ENCODE measurements around the gene TMEM129.

TMEM129 gene

DNA sequence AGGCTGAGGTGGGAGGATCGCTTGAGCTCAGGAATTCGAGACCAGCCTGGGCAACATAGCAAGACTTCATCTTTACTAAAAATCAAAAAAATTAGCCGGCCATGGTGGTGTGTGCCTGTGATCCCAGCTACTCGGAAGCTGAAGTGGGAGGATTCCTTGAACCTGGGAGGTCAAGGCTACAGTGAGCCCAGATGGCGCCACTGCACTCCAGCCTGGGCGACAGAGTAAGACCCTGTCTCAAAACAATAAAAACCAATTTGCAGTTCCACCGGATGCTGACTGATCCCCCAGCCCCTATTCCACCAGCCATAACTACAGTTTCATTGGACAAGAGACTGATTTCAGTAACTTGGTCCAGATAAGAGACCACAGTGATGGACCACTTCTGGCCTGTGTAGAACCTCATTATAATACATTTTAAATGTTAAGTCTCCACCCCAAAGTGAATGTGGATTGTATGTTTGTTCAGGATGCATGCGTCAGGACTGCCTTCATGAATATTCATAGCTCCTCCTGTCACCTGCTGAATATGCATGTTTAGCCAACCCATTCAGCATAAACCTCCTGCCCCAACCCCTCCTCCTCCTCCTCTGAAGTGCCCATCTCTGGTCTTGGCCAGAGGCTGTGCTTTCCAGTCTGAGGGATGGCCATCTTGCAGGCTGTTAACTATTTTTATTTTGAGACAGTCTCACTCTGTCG, 6.7 kb downstream of the TMEM129 start:
- no peak overlapping the region for H3K27ac ChIP-seq
- H3K36me3 ChIP-seq (replicated peaks), result peaks cover 6% of the 10 kb centered on the region
- no peaks in the 10 kb centered on the region for H3K27me3 ChIP-seq (replicated peaks)
- TF ChIP-seq, protein P1, sequence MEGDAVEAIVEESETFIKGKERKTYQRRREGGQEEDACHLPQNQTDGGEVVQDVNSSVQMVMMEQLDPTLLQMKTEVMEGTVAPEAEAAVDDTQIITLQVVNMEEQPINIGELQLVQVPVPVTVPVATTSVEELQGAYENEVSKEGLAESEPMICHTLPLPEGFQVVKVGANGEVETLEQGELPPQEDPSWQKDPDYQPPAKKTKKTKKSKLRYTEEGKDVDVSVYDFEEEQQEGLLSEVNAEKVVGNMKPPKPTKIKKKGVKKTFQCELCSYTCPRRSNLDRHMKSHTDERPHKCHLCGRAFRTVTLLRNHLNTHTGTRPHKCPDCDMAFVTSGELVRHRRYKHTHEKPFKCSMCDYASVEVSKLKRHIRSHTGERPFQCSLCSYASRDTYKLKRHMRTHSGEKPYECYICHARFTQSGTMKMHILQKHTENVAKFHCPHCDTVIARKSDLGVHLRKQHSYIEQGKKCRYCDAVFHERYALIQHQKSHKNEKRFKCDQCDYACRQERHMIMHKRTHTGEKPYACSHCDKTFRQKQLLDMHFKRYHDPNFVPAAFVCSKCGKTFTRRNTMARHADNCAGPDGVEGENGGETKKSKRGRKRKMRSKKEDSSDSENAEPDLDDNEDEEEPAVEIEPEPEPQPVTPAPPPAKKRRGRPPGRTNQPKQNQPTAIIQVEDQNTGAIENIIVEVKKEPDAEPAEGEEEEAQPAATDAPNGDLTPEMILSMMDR (IDR thresholded peaks at IDR 0.05; ENCODE audit: low read depth, low read length, missing control alignments), result no peak
- DNase-seq, result no peak
- no peak overlapping the region for H3K4me3 ChIP-seq (ENCODE audit: low read depth, low read length)
- in situ Hi-C loops (cut with HindIII; ENCODE audit: low pct_ligation_motif_present, low sequenced_read_pairs), result no loop called here

GRCh38 chr4:1713003-1713851, 7.9 kb downstream of the TMEM129 start:
- H3K27me3 ChIP-seq (replicated peaks), result no peaks in the 10 kb centered on the region
- peaks cover 6% of the 10 kb centered on the region for H3K36me3 ChIP-seq (replicated peaks)
- peak overlapping the region; percentile 95 for H3K27ac ChIP-seq
- H3K4me3 ChIP-seq (ENCODE audit: low read depth, low read length), result peak overlapping the region; percentile 89
- in situ Hi-C loops (cut with HindIII; ENCODE audit: low pct_ligation_motif_present, low sequenced_read_pairs), result no loop called here
- no peak for DNase-seq
- TF ChIP-seq, protein P1 (IDR thresholded peaks at IDR 0.05; ENCODE audit: low read depth, low read length, missing control alignments), result no peak

DNA sequence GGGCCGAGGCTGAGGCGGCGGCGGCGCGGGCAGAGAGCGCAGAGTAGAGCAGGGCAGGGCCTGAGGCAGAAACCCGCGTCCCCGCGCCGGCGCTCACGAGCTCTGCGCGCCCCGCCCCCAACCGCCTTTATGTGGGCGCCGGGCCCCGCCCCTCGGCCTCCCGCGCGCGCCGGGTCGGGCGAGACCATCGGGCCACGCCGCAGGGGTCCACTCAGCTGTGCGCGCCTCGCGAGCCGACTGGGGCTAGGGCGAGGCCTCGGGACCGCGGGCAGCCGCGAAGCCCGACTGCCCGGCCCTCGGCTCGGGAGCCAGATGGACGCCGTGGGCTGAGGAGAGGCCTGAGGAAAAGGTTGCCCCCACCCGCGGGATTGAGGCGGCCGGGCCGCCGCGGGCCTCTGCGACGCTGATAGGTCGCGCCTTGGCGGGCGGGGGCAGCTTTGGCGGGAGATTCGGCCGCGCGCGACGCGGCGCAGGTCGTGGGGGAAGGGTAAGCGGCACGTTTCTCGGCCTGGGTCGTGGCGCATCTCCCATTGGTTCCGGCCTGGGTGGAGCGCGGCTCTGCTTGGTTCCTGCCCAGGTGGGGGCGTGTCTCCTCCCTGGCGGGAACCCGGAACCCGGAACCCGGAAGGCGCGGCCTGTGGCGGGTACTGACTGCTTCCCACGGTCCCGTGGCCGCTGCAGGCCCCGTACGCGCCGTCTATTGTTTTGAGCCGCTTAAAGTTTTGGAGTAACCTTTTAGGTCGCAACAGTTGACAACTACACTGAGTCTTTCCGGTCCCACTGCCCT, 8.7 kb downstream of the TMEM129 start, which contains the start of gene SLBP:
Gene SLBP, minus strand, starts transcription at position 104 of the 787 bp plus-strand sequence. CDS start 131 bp downstream, outside the sequence.
- DNase-seq, result peak; percentile 80
- peaks cover 6% of the 10 kb centered on the region for H3K36me3 ChIP-seq (replicated peaks)
- peak within 1 kb of the TSS; percentile 89 for H3K4me3 ChIP-seq (ENCODE audit: low read depth, low read length)
- no peaks in the 10 kb centered on the region for H3K27me3 ChIP-seq (replicated peaks)
- H3K27ac ChIP-seq, result peak within 1 kb of the TSS; percentile 95
- TF ChIP-seq, protein P1 (IDR thresholded peaks at IDR 0.05; ENCODE audit: low read depth, low read length, missing control alignments), result no peak
- in situ Hi-C loops (cut with HindIII; ENCODE audit: low pct_ligation_motif_present, low sequenced_read_pairs), result no loop called here

DNA sequence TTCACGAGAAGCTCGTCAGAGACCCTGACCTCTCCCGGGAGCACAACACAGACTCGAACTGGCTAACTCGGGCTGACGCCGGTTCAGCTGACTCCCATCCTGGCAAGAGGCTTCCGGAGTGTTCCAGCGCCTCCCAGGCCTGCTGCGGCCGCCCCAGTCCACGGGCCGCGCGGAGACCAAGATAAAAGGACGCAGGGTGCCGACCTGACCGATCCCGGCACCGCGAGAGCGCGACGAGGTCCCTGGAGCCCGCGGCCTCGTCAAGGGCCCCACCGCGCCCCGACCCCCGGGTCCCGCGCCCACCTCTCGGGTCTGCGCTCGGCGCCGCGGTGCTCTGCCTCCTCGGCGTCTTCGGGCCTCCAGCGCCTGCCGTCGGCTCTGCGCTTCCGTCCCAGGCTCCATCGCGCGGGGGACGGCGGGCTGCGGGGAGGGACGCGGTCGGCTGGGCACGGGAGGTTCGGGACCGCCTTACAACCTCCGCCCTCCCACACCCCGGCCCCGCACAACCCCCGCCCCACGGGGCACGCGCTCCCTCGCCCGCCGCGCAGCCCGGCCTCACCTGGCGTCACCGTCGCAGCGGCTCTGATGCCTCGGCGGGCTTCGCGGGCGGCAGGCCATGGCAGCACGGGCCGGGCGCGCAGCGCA, 9.4 kb downstream of the TMEM129 start:
- in situ Hi-C loops (cut with HindIII; ENCODE audit: low pct_ligation_motif_present, low sequenced_read_pairs), result no loop called here
- peak overlapping the region; percentile 95 for H3K27ac ChIP-seq
- TF ChIP-seq, protein P1 (IDR thresholded peaks at IDR 0.05; ENCODE audit: low read depth, low read length, missing control alignments), result no peak
- peak; percentile 44 for DNase-seq
- peak overlapping the region; percentile 89 for H3K4me3 ChIP-seq (ENCODE audit: low read depth, low read length)
- H3K27me3 ChIP-seq (replicated peaks), result no peaks in the 10 kb centered on the region
- H3K36me3 ChIP-seq (replicated peaks), result peaks cover 7% of the 10 kb centered on the region

DNA sequence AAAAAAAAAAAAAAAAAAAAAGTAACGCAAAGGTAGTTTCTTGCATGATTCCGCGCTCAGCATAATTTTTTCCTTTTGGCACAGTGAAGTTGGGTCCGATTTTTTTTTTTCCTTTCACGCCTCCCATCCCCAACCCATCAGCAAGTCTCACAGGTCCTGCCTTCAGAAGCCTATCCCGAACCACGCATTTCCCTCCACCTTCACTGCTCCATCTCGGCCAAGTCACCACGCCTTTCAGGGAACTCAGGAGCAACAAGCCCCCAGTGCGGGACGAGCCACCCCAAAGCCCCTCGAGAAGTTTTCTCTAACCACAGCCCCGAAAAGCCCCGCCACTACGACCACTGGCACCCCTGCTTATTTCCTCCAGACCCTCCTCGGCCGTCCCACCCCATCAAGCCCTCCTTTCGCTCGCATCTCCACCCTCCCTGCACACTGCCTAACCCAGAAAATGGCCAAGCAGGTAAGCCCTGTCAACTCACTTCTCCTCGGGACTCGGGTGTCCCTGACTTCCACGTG, 10.0 kb downstream of the TMEM129 start:
- no peak for DNase-seq
- TF ChIP-seq, protein P1 (IDR thresholded peaks at IDR 0.05; ENCODE audit: low read depth, low read length, missing control alignments), result no peak
- peak overlapping the region; percentile 89 for H3K4me3 ChIP-seq (ENCODE audit: low read depth, low read length)
- in situ Hi-C loops (cut with HindIII; ENCODE audit: low pct_ligation_motif_present, low sequenced_read_pairs), result no loop called here
- no peaks in the 10 kb centered on the region for H3K27me3 ChIP-seq (replicated peaks)
- H3K36me3 ChIP-seq (replicated peaks), result peaks cover 11% of the 10 kb centered on the region
- peak overlapping the region; percentile 95 for H3K27ac ChIP-seq
